MV-4-11 (cell line): ENCODE results near the gene CCDC33.

Experiments
- DNase-seq: peaks from one replicate; lab custom pipeline; 2025; lab: John Stamatoyannopoulos, UW

The CCDC33 gene

GRCh38 chr15:74229686-74230085, 6.4 kb upstream of the CCDC33 start:
- DNase-seq: no peak

DNA sequence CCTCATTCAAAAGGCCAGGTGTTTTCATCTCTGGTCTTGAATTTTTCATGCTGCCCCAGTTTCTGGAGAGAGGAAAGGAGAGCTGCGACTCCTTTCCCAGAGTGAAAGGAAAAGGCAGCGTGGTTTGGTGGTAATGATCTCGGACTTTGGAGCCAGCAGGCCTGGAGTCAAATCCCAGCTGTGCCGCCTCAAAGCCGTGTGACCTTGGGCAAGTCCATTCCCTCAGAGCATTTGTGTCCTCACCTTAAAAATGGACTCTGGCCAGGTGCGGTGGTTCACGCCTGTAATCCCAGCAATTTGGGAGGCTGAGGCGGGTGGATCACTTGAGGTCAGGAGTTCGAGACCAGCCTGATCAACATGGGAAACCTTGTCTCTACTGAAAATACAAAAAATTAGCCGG, 4.7 kb upstream of the CCDC33 start:
- no peak for DNase-seq

DNA sequence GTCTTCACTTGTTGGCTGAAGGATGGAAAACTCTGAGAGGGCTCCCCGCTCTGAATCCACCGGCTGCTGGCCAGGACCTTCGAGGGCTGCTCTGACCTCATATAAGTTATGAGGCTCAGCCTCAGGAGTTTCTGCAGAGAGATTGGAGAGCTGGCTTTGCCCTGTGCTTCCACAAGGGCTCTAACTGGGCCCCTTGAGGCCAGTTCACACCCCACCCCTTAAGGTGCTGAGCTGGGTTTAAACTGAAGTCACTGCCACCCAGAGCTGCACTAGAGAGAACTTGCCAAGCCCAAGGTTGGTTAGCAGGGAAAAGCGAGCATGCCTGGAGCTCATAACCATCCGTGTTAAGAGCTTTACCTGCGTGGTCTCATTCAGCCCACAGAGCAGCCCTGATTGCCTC, 2.8 kb upstream of the CCDC33 start:
- DNase-seq: no peak

DNA sequence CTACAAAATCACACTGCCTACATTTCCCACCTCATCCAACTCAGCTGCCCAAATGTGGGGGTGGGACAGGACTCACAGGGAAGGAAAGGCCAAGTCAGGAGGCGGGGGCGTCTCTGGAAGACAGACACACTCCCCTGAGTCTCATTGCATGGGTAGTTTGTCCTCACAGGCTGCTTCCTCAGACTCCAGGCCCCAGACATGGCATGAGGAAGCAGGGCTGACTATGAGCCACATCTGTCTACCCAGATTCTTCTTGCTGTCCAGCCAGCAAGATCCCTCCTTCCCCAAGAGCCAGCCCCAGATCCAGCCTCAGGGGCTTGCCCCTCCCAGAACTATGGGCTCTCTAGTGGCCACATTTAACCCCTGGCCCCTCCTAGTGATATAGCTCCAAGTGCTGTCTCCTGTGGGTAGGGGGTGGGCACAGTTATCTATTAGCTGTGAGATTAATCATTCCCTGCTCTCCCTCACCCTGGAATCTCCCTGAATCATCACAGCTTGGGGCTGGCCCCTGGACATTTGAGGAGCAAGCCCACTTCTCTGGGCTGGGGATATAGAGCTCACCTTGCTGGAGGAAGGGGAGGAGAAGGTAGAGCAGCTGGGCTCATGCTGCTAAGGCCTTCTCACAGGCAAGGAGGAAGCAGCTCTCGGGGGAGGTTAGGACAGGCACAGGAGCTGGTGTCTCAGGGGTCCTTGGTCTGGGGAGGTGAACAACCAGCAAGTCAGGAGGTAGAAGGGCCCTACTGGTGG, 2.1 kb upstream of the CCDC33 start:
- DNase-seq: no peak

DNA sequence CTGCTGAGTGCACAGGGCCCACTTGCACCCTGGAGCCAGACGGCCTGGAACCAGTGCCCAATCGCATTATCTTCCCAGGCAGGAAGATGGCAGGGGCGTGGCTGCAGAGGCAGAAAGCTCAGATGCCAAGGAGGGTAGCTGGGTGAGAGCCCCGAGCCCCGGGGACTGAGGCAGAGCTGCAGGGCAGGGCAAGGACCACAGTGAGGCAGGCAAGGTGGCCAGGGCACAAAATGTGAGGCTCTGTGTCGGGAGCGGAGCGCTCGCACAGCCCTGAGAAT, 1.6 kb upstream of the CCDC33 start:
- no peak for DNase-seq

- no peak for DNase-seq
These were observed 3.1 kb downstream of the CCDC33 start for GRCh38 chr15:74239051-74239705.

DNA sequence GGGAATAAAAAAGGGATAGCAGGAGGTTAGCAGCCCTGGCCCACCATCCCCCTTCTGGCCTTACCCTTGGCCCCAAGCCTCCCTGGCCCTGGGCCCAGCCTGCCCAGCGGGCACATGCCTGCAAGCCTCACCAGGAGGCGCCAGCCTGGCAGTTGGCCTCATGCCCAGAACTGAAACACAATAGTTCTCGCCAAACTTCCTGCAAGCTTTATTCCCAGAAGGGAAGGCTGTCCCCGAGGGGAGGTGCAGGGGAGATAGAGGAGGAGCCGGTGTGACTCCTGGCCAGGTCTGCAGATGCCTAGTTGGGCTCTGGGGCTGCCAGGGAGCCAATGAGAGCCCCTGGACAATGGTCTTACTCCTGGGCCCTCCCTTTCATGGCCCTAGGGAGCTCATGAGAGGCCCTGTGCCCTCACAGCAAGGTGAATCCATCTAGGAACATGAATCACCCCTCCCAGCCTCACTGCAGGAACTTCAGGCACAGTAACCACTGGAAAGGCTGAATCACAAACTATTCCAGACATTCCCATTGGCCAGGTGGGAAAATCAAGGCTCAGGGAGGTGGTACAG, 4.0 kb downstream of the CCDC33 start:
- DNase-seq: no peak

- DNase-seq: no peak
These were observed 4.9 kb downstream of the CCDC33 start for GRCh38 chr15:74240897-74241614.

DNA sequence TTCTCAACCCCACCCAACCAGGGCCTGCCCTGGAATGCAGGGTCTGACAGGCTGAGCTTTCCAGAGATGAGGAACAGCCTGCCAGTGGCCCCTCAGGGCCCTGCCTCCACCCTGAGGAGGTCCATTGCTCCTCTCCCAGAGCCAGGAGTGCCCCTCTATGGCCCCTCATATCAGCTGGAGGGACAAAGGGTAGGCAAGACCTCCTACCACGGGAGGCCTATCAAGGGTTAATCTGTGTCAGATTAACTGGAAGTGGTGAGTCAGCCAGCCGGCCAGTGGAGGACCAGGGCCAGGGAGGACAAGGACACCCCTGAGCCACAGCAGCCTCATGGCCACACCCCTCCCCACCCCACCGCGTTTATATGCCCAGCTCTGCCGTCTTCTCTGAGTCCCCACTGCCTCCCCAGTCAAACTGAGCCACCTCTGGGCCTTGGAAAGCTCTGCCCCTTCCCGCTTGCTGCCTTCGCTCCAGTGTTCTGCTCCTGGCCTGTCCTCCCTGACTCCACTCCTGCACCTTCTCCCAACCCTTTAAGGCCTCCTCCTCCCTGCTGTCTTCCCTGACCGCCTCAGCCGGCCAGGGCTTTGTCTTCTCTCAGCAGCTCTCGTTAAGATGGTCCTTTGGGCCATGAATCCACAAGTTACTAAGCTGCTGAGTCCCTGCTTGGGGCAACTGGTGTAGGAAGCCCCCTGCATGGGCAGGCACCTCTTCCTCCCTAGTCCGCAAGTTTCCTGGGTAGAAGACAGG, 6.5 kb downstream of the CCDC33 start:
- DNase-seq: no peak

GRCh38 chr15:74243431-74243830, 7.3 kb downstream of the CCDC33 start:
- no peak for DNase-seq

GRCh38 chr15:74244822-74245341, 8.8 kb downstream of the CCDC33 start:
- DNase-seq: no peak

GRCh38 chr15:74245342-74245931, 9.3 kb downstream of the CCDC33 start:
- no peak for DNase-seq

DNA sequence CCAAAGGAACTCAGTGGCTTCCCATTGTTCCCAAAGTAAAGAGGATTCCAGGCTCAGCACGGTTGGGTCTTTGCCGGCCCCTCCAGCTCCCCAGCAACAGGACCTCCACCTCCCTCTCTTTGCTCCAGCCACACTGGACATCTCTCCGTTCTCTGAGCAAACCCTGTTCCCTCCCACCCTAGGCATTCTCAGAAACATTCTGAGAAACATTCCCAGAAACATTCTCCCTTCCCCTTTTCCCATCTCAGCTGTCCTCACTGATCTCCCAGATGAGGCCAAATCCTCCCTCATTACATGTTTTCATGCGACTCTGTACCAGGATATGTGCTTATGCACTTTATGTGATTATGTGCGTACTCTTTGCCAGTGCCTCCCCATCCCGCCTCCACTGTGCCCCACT, 14.1 kb downstream of the CCDC33 start:
- no peak for DNase-seq

DNA sequence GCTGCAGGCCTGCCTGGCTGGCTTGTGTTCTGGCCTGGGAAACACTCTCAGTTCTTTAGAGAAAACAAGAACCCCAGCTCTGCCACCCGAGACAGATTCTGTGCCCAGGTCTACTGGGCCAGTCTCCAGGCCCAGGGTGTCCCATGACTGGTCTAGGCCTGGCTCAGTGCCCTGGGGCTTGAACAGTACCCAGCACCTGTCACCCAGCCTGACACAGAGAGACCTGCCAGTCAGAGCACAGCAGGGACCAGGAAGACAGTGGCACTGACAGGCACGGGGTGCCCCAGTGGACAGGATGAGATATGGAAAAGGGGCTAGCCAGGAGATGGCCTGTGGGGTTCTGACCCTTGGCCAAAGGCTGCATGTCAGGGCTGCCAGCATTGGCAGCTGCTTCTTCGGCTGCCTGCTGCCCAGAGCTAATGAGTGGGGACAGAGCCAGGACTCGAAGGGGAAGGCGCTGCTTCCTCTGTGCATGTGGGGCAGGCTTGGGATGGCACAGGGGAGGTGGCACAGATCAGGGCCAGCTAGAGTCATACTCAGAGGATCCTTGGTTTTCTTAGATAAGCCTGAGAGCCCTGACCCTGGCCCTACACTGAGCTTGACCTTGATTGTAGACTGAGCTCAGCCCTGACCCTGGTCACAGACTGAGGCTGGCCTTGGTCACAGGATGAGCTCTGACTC, 15.1 kb downstream of the CCDC33 start:
- no peak for DNase-seq

DNA sequence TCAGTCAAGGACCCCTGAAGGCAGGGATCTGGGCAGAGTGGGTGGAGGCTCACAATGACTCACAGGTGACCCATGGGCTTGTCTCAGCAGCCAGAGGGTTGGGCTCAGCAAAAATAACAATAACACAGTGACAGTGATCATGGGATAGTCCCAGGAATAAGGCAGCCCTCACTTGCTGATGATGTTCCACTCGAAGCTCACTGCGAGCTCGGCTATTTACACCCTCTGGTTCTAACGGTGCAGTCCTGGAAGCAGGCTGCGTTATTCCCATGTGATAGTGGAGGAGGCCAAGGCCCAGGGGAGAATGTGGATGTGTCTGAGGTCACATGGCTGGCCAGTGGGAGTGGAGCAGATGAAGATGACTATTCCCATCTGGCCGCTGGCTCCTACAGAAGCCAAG, 16.2 kb downstream of the CCDC33 start:
- DNase-seq: no peak

- no peak for DNase-seq
These were observed 16.6 kb downstream of the CCDC33 start for GRCh38 chr15:74252721-74253120.

GRCh38 chr15:74253211-74253921, 17.2 kb downstream of the CCDC33 start:
- DNase-seq: no peak

DNA sequence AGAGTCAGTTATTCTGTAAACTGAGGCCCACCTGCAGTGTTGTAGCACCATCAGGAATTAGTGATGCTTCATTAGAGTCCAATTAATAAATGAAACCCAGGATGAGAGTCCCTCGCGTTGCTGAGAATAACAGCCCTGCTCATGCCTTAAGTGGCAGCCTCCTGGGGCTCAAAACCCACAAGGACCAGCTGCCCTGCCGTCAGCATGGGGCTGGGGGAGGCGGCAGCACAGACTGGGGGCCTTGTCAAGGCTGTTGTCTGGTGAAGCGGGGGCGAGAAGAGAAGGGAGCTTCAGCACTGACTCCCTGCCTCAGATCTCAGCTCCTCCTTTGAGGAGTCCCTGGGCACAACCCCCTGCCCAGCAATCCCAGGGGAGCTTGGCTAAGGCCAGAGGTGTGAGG, 21.0 kb downstream of the CCDC33 start:
- DNase-seq: no peak

DNA sequence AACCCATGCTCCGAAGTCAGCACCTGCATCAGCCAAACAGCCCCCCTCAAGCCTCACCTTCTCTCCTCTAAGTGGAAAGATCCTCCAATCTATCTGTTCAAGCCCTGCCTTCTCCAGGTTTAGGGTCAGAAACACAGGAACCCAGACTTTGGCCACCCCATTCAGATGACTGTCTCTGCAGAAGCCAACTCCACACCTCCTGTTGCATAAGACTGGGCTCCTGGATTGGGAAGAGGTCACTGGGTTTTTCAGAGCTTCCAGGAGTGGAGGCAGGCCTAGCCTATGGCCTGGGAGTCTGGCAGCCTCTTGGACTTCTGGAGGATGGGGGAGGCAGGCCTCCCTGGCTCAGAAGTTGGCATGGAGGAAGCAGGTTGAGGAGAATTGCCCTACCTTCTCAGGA, 21.5 kb downstream of the CCDC33 start:
- no peak for DNase-seq

GRCh38 chr15:74258456-74259291, 22.5 kb downstream of the CCDC33 start:
- no peak for DNase-seq
